A673 (cell line): ENCODE data around the gene PCDHGA4. TPM values are rescaled to one million over a fixed set of nuclear protein-coding genes. Genes with fewer than 3 reads are reported as not detected.

ENCODE experiments used
- BruUV-seq: library from RNA; stranded (reverse); fragments of 400-500 nt; replicated peaks from 2 replicates; lab custom pipeline; 2021; lab: Mats Ljungman, UMichigan
- CTCF ChIA-PET: fragments of 300-600 bp; sonication (Branson Sonifier 250); formaldehyde crosslinking; loops from one replicate; lab custom pipeline; 2022; ENCODE audit warnings: antibody characterized with exemption; lab: Charles Lee
- POLR2A ChIA-PET: fragments of 300-600 bp; sonication (Branson Sonifier 250); formaldehyde crosslinking; loops from one replicate; lab custom pipeline; 2022; ENCODE audit warnings: antibody characterized with exemption; ENCODE audit not compliant: low non-redundant PET; lab: Charles Lee
- DNase-seq: peaks from one replicate; pipeline ENCODE4 v3.0.0-alpha.2; 2015; ENCODE audit warnings: low spot score
- H3K27ac ChIP-seq: fragments of 200-600 bp; sonication (generic); 2 replicates; pipeline ENCODE4 v1.5.1; 2016; ENCODE audit warnings: mixed run types, low read depth, mild to moderate bottlenecking, mixed read lengths, antibody characterized with exemption, low read length; ENCODE audit not compliant: poor library complexity, severe bottlenecking
- H3K27me3 ChIP-seq: fragments of 200-600 bp; sonication (generic); replicated peaks from 2 replicates; pipeline ENCODE4 v1.6.1; 2017; ENCODE audit warnings: mixed run types, low read depth, mild to moderate bottlenecking, mixed read lengths, antibody characterized with exemption, low read length; ENCODE audit not compliant: insufficient read depth, poor library complexity
- H3K36me3 ChIP-seq: fragments of 200-600 bp; sonication (generic); 2 replicates; pipeline ENCODE4 v1.6.1; 2016; ENCODE audit warnings: mixed run types, mild to moderate bottlenecking, mixed read lengths, antibody characterized with exemption, low read length; ENCODE audit not compliant: insufficient read depth, poor library complexity, severe bottlenecking
- H3K4me1 ChIP-seq: fragments of 200-600 bp; sonication (generic); 2 replicates; pipeline ENCODE4 v1.6.1; 2017; ENCODE audit warnings: mixed run types, mild to moderate bottlenecking, mixed read lengths, antibody characterized with exemption, low read length; ENCODE audit not compliant: insufficient read depth, poor library complexity, severe bottlenecking
- H3K4me3 ChIP-seq: fragments of 200-600 bp; sonication (generic); 2 replicates; pipeline ENCODE4 v1.5.1; 2016; ENCODE audit warnings: low read depth, mixed run types, mild to moderate bottlenecking, mixed read lengths, low read length; ENCODE audit not compliant: poor library complexity, severe bottlenecking
- H3K9me3 ChIP-seq: fragments of 200-600 bp; sonication (generic); 2 replicates; pipeline ENCODE4 v1.6.1; 2016; ENCODE audit warnings: mixed run types, low read depth, mild to moderate bottlenecking, mixed read lengths, antibody characterized with exemption, low read length; ENCODE audit not compliant: poor library complexity, severe bottlenecking
- EZH2 ChIP-seq: fragments of 200-600 bp; sonication (generic); IDR thresholded peaks from 2 replicates; pipeline ENCODE4 v1.6.1; 2017; ENCODE audit warnings: borderline replicate concordance, low read depth, mild to moderate bottlenecking, mixed read lengths, antibody characterized with exemption, low read length; ENCODE audit not compliant: poor library complexity, severe bottlenecking
- intact Hi-C: fragments of 100-400 bp; cut with micrococcal nuclease; formaldehyde crosslinking; loops from one replicate; pipeline ENCODE4 v1.10.0; 2022; ENCODE audit not compliant: unreplicated experiment
- total RNA-seq: library from RNA; stranded (reverse); gene quantifications from 2 replicates; pipeline ENCODE4 v1.2.3, GENCODE V29; 2021
- TF ChIP-seq, protein P1 (sequence below): fragments of 300-800, 200-600 bp; sonication (generic); conservative IDR thresholded peaks from 2 replicates; pipeline ENCODE4 v1.5.1; 2017; ENCODE audit warnings: low read depth, mild to moderate bottlenecking, antibody characterized with exemption, low read length, moderate library complexity, mixed read lengths

Gene PCDHGA4
- total RNA-seq, 1 experiment from 2014 or later, result 3.5 TPM

GRCh38 chr5:141322261-141322660 is 32.6 kb upstream of the PCDHGA4 start:
- intact Hi-C loops, result no loop called here
- Histone ChIP-seq H3K9me3 (peaks cover 39% of the 10 kb centered on the region), H3K4me1 (no peaks in the 10 kb centered on the region), H3K36me3 (peaks cover 23% of the 10 kb centered on the region), H3K27ac (no peak overlapping the region), H3K27me3 (no peaks in the 10 kb centered on the region), H3K4me3 (no peak overlapping the region)
- TF ChIP-seq EZH2, result no peak
- TF ChIP-seq, protein P1, sequence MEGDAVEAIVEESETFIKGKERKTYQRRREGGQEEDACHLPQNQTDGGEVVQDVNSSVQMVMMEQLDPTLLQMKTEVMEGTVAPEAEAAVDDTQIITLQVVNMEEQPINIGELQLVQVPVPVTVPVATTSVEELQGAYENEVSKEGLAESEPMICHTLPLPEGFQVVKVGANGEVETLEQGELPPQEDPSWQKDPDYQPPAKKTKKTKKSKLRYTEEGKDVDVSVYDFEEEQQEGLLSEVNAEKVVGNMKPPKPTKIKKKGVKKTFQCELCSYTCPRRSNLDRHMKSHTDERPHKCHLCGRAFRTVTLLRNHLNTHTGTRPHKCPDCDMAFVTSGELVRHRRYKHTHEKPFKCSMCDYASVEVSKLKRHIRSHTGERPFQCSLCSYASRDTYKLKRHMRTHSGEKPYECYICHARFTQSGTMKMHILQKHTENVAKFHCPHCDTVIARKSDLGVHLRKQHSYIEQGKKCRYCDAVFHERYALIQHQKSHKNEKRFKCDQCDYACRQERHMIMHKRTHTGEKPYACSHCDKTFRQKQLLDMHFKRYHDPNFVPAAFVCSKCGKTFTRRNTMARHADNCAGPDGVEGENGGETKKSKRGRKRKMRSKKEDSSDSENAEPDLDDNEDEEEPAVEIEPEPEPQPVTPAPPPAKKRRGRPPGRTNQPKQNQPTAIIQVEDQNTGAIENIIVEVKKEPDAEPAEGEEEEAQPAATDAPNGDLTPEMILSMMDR, result no peak
- CTCF ChIA-PET, result no interaction called here
- BruUV-seq, result no TSS peak
- DNase-seq, result no peak
- POLR2A ChIA-PET, result no interaction called here

DNA sequence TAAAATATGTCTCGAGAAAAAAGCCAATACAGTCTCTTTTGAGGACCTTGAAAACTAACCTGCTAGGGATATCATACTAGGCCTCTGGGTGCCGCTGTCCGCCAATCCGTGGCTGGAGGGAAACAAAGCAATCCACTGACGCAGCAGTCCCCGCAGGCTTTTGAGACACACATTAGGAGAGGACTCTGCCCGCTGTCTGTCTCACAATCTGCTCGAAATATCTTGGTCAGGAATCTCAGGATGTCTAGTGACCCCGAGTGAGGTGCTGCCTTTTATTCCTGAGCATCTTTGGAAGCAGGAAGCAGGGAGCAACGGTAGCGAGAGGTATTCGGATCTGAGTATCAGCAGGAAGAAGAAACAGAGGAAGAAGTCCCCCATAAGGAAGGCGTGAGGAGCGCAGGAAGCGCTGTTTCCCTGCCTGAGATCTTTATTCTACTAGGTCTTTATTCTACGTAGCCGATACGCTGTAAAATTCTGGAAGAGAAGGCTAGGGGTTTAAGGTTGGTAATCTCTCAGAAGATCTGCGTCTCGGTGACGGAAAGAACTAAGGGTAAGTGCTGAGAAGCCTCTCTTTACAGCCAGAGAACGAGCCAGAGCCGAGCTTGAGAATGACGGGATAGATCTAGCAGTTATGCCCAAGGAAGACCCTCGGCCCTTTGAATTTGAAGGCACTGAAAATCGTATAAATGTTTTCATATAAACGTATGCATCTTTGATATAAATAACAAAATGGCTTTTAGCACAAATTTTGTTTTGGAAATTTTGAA is 28.6 kb upstream of the PCDHGA4 start:
- H3K4me1 ChIP-seq, result no peaks in the 10 kb centered on the region
- H3K27me3 ChIP-seq, result no peaks in the 10 kb centered on the region
- TF ChIP-seq EZH2, result no peak
- TF ChIP-seq, protein P1, result peak; percentile 86
- POLR2A ChIA-PET, result interaction anchor here (0.6 kb wide), 1 partner anchor 232 kb away, joined by 3 read pairs; no protein-coding TSS in a partner anchor
- peak; percentile 93 for DNase-seq
- peak overlapping the region; percentile 47 for H3K4me3 ChIP-seq
- CTCF ChIA-PET, result interaction anchor here (0.5 to 0.8 kb wide), 3 partner anchors 103 to 237 kb away, joined by 3 read pairs; partner anchors contain the start of gene PCDHB14
- BruUV-seq, result TSS peak; percentile 84
- intact Hi-C loops, result no loop called here
- H3K36me3 ChIP-seq, result no peaks in the 10 kb centered on the region
- H3K27ac ChIP-seq, result peak overlapping the region; percentile 76
- peaks cover 32% of the 10 kb centered on the region for H3K9me3 ChIP-seq

DNA sequence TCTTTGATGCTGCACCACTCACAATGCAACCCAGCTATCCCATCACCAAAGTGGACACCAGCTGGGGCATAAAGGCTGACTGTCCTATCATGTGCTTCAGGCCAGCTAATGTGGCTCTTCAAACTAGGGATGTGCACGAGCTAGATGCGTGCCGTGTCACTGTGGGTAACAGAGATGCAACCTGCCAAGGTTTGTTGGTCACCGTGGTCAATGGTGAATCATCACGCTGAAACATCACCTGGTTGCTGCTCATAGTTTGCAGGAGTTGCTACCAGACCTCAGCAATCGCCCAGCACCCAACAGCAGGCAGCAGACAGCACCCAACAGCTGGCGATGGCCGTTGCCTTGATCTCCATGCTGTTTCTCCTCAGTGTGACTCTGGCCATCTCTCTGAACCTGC is 26.6 kb upstream of the PCDHGA4 start:
- BruUV-seq, result no TSS peak

More for the DNA sequence above, 26.6 kb upstream of the PCDHGA4 start:
- peaks cover 30% of the 10 kb centered on the region for H3K9me3 ChIP-seq
- DNase-seq, result no peak
- CTCF ChIA-PET, result no interaction called here
- POLR2A ChIA-PET, result no interaction called here
- no peaks in the 10 kb centered on the region for H3K27me3 ChIP-seq
- no peak overlapping the region for H3K4me3 ChIP-seq
- intact Hi-C loops, result no loop called here
- no peaks in the 10 kb centered on the region for H3K4me1 ChIP-seq
- TF ChIP-seq, protein P1, result no peak
- TF ChIP-seq EZH2, result no peak
- H3K27ac ChIP-seq, result no peak overlapping the region
- H3K36me3 ChIP-seq, result no peaks in the 10 kb centered on the region
